ENCODE results near the gene MYOCOS.

- no peak for TF ChIP-seq CTCF (conservative IDR thresholded peaks at IDR 0.05; ENCODE audit: low read depth, low read length)
- no peak for TF ChIP-seq EZH2phosphoT487 (IDR thresholded peaks at IDR 0.05; ENCODE audit: borderline replicate concordance, low read length)
- TF ChIP-seq EZH2 (IDR thresholded peaks at IDR 0.05; ENCODE audit: low read length, unreplicated experiment) = no peak
Measured at GRCh38 chr1:171661076-171661650, 39.1 kb downstream of the MYOCOS start.
